C4-2B (cell line): ENCODE data around the gene CEP128.
A peak's percentile ranks its signal among the peaks of the same experiment; 100 is the strongest.

Experiments used
- H3K27ac ChIP-seq: fragments of 450-650 bp; 2 replicates; pipeline ENCODE4 v1.5.1; 2017
- CTCF ChIP-seq: fragments of 450-650 bp; conservative IDR thresholded peaks from 2 replicates; pipeline ENCODE4 v1.5.1; 2017; ENCODE audit warnings: mild to moderate bottlenecking
- ZFX ChIP-seq: fragments of 450-650 bp; IDR thresholded peaks from 2 replicates; pipeline ENCODE4 v1.6.1; 2017

Gene CEP128

GRCh38 chr14:80951491-80951890 lies 10.0 kb upstream of the CEP128 start:
- H3K27ac ChIP-seq: no peak overlapping the region
- TF ChIP-seq ZFX: no peak
- TF ChIP-seq CTCF: no peak

DNA sequence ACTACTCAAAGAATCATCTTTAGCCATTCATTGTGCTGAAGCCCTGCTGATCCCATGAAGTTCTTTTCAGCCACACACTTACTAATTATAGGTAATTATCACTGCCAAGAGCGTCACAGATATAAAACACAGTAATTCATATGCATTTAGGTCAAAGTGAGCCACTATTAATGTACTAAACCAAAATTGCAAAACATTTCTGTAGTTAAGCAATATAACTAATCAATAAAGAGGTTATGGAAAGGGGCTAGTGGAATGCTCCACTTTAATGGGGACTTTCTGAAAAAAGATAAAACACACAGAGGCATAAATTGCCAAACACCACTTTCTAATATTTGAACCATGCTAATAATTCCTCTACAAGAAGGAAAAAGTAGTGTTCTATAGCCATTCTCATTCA lies 6.8 kb upstream of the CEP128 start:
- TF ChIP-seq CTCF: no peak
- H3K27ac ChIP-seq: no peak overlapping the region

- TF ChIP-seq CTCF (no peak), ZFX (no peak)
Observed at GRCh38 chr14:80946797-80947196, 5.3 kb upstream of the CEP128 start.

DNA sequence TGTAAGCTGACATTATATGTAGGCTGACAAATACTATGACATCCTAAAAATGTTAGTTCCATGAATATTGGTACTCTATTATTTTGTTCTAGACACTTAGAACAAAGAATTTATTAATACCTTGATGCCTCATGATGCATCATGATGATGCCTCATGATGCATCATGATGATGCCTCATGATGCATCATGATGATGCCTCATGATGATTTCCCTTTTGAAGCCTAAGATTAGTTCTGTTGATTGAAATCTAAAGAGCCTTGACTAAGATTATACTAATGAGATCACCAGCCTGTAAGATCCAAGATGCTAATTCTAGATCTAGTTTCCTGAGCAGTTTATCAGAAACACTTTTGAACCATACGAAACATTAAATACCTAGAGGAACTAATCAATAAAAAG lies 4.6 kb upstream of the CEP128 start:
- H3K27ac ChIP-seq: no peak overlapping the region
- TF ChIP-seq CTCF (no peak), ZFX (no peak)

More at GRCh38 chr14:80946797-80947196, 5.3 kb upstream of the CEP128 start:
- H3K27ac ChIP-seq: no peak overlapping the region

DNA sequence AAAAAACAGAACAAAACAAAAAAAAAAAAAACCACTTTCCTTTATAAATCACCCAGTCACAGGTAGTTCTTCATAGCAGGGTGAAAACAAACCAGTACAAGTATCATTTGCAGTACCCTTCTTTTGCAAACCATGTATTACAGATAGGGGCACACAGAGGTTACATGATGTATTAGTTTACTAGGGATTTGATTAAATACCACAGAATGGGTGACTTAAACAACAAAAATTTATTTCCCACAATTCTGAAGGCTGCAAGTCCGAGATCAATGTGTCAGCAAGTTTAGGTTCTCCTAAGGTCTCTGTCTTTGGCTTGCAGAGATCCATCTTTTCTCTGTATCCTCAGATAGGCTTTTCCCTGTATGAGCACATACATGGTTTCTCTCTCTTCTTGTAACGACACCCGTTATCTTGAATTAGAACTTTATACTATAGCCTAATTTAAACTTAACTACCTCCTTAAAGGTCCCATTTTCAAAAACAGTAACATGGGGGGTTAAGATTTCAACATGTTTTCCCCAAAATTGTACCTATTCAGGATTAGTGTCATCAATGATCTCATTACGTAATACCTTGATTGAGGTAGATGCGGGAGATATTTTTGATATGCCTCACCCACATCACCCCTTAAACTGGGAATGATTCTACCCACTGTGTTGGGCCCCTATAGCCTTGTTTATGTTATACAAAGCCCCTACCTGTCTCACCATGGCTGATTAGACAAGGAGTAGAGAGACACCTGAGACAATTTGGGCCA lies 3.5 kb upstream of the CEP128 start:
- no peak for TF ChIP-seq ZFX
- H3K27ac ChIP-seq: no peak overlapping the region

- H3K27ac ChIP-seq: peak overlapping the region; percentile 67; the same call in 1 of the 2 replicates
- TF ChIP-seq CTCF (no peak), ZFX (no peak)
Observed at GRCh38 chr14:80942191-80942600, 658 bp upstream of the CEP128 start.

DNA sequence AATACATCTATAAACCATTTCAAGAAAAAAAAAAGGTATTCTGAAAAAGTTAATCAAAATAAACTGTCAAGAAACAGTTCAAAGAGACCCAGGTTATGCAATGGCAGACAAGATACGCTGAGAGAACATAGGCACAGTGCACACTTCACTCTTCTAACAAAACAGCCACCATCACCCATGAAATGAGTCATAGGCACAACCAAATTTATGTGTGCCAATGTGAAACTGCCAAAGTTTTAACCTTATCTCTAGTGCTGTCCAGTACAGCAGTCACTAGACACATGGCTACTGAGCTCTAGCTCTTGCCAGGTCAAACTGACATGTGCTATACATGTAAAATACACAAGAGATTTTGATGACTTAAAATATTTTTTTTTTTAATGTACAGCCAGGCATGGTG lies 1.4 kb downstream of the CEP128 start:
- TF ChIP-seq CTCF: no peak
- TF ChIP-seq ZFX: no peak
- no peak overlapping the region for H3K27ac ChIP-seq

DNA sequence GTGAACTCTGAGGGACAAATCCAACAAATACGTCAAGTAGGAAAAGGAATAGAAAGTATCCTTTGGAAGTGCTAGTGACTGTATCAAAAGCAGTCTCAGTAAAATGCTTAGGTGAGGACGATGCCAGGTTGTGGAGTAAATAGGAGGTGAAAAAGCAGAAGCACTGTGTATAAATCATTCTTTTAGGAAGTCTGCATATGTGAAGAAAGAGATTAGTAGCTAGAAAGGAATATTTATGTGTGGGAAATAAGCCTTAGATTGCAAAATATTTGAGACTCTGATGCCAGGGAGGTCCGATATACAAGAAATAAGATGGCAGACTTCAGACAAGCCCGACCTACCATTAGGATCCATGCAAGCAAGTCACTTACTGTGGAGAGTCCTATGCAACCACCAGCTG lies 7.9 kb downstream of the CEP128 start:
- TF ChIP-seq CTCF (no peak), ZFX (no peak)
- no peak overlapping the region for H3K27ac ChIP-seq
